Muscle layer of colon (tissue), 2 donors: ENCODE results near the gene ZFPM1.
"Not testable (repeated sequence)": the region's sequence is repeated elsewhere in the genome, so short reads cannot be mapped to it uniquely, and the experiment has no call there.

Source experiments
- H3K27ac ChIP-seq: one replicate; pipeline ENCODE4 v1.7.0; 2013; ENCODE audit warnings: low read depth, mild to moderate bottlenecking, low read length, moderate library complexity
- H3K27me3 ChIP-seq, 2 donors: one replicate each; pipeline ENCODE4 v1.7.0; 2013; ENCODE audit warnings: low read length in 2 of 2, mild to moderate bottlenecking in 2 of 2; ENCODE audit not compliant: insufficient read depth in 2 of 2, control insufficient read depth in 1 of 2
- H3K36me3 ChIP-seq: one replicate; pipeline ENCODE4 v1.7.0; 2013; ENCODE audit warnings: mild to moderate bottlenecking, low read length; ENCODE audit not compliant: insufficient read depth
- H3K4me1 ChIP-seq: one replicate; pipeline ENCODE4 v1.7.0; 2013; ENCODE audit warnings: mild to moderate bottlenecking, low read length; ENCODE audit not compliant: insufficient read depth
- H3K4me3 ChIP-seq, 2 donors: one replicate each; pipeline ENCODE4 v1.7.0; 2013; ENCODE audit warnings: low read length in 2 of 2, low read depth in 1 of 2, mild to moderate bottlenecking in 1 of 2, moderate library complexity in 1 of 2
- H3K9ac ChIP-seq: one replicate; pipeline ENCODE4 v1.7.0; 2013; ENCODE audit warnings: low read length
- H3K9me3 ChIP-seq: one replicate; pipeline ENCODE4 v1.7.0; 2013; ENCODE audit warnings: mild to moderate bottlenecking, low read length
- donor health status: abdominal sarcoma.
- donor health status: Adenocarcinoma of cecum.

Gene ZFPM1

GRCh38 chr16:88479793-88480760 is 27.0 kb downstream of the ZFPM1 start:
- Histone ChIP-seq H3K27me3 (peaks cover 0 to 30% of the 10 kb centered on the region in 2 donors), H3K27ac (no peak overlapping the region), H3K9ac (no peak overlapping the region), H3K4me3 (no peak overlapping the region), H3K4me1 (no peaks in the 10 kb centered on the region), H3K9me3 (no peaks in the 10 kb centered on the region), H3K36me3 (no peaks in the 10 kb centered on the region)

GRCh38 chr16:88480829-88481228 is 27.7 kb downstream of the ZFPM1 start:
- no peaks in the 10 kb centered on the region for H3K4me1 ChIP-seq
- no peak overlapping the region for H3K27ac ChIP-seq
- peaks cover 0 to 30% of the 10 kb centered on the region in 2 donors for H3K27me3 ChIP-seq
- no peak overlapping the region for H3K4me3 ChIP-seq
- no peak overlapping the region for H3K9ac ChIP-seq
- H3K36me3 ChIP-seq, result no peaks in the 10 kb centered on the region
- H3K9me3 ChIP-seq, result no peaks in the 10 kb centered on the region

GRCh38 chr16:88481851-88482250 is 28.8 kb downstream of the ZFPM1 start:
- Histone ChIP-seq H3K9me3 (no peaks in the 10 kb centered on the region), H3K4me3 (no peak overlapping the region), H3K36me3 (no peaks in the 10 kb centered on the region), H3K9ac (no peak overlapping the region), H3K27me3 (peaks cover 0 to 30% of the 10 kb centered on the region in 2 donors), H3K27ac (no peak overlapping the region), H3K4me1 (no peaks in the 10 kb centered on the region)

GRCh38 chr16:88482630-88483391 is 29.7 kb downstream of the ZFPM1 start:
- no peaks in the 10 kb centered on the region for H3K4me1 ChIP-seq
- no peak overlapping the region for H3K4me3 ChIP-seq
- H3K27ac ChIP-seq, result no peak overlapping the region
- no peaks in the 10 kb centered on the region for H3K9me3 ChIP-seq
- no peaks in the 10 kb centered on the region for H3K36me3 ChIP-seq
- H3K9ac ChIP-seq, result no peak overlapping the region
- H3K27me3 ChIP-seq, result peaks cover 0 to 30% of the 10 kb centered on the region in 2 donors

GRCh38 chr16:88483392-88483641 is 30.2 kb downstream of the ZFPM1 start:
- peaks cover 0 to 30% of the 10 kb centered on the region in 2 donors for H3K27me3 ChIP-seq
- no peaks in the 10 kb centered on the region for H3K4me1 ChIP-seq
- no peak overlapping the region for H3K4me3 ChIP-seq
- no peaks in the 10 kb centered on the region for H3K9me3 ChIP-seq
- H3K36me3 ChIP-seq, result no peaks in the 10 kb centered on the region
- H3K9ac ChIP-seq, result no peak overlapping the region
- no peak overlapping the region for H3K27ac ChIP-seq

- Histone ChIP-seq H3K4me1 (no peaks in the 10 kb centered on the region), H3K27ac (no peak overlapping the region), H3K9me3 (no peaks in the 10 kb centered on the region), H3K27me3 (peaks cover 0 to 24% of the 10 kb centered on the region in 2 donors), H3K36me3 (no peaks in the 10 kb centered on the region), H3K9ac (no peak overlapping the region), H3K4me3 (no peak overlapping the region)
Measured at GRCh38 chr16:88484505-88485365, 31.7 kb downstream of the ZFPM1 start.

GRCh38 chr16:88485366-88485741 is 32.3 kb downstream of the ZFPM1 start:
- not testable (repeated sequence) for H3K9me3 ChIP-seq, H3K27ac ChIP-seq, H3K4me3 ChIP-seq, H3K4me1 ChIP-seq, H3K9ac ChIP-seq, H3K36me3 ChIP-seq
- H3K27me3 ChIP-seq, result peaks cover 0 to 19% of the 10 kb centered on the region in 2 donors

GRCh38 chr16:88486398-88487123 is 33.5 kb downstream of the ZFPM1 start:
- Histone ChIP-seq H3K4me3 (no peak overlapping the region), H3K27ac (no peak overlapping the region), H3K36me3 (no peaks in the 10 kb centered on the region), H3K4me1 (no peaks in the 10 kb centered on the region), H3K9ac (no peak overlapping the region), H3K27me3 (peaks cover 0 to 14% of the 10 kb centered on the region in 2 donors), H3K9me3 (no peaks in the 10 kb centered on the region)

- peaks cover 0 to 14% of the 10 kb centered on the region in 2 donors for H3K27me3 ChIP-seq
Measured at GRCh38 chr16:88487124-88487432, 34.0 kb downstream of the ZFPM1 start.

GRCh38 chr16:88487920-88488851 is 35.1 kb downstream of the ZFPM1 start:
- no peaks in the 10 kb centered on the region for H3K9me3 ChIP-seq
- no peak overlapping the region for H3K27ac ChIP-seq
- H3K4me3 ChIP-seq, result no peak overlapping the region
- no peak overlapping the region for H3K9ac ChIP-seq
- no peaks in the 10 kb centered on the region for H3K4me1 ChIP-seq
- peaks cover 0 to 6% of the 10 kb centered on the region in 2 donors for H3K27me3 ChIP-seq
- H3K36me3 ChIP-seq, result no peaks in the 10 kb centered on the region

More at GRCh38 chr16:88487124-88487432, 34.0 kb downstream of the ZFPM1 start:
- no peaks in the 10 kb centered on the region for H3K9me3 ChIP-seq
- H3K27ac ChIP-seq, result no peak overlapping the region
- no peaks in the 10 kb centered on the region for H3K4me1 ChIP-seq
- H3K9ac ChIP-seq, result no peak overlapping the region
- no peak overlapping the region for H3K4me3 ChIP-seq
- H3K36me3 ChIP-seq, result no peaks in the 10 kb centered on the region
